Neural progenitor cell (in vitro differentiated cells): ENCODE measurements around the gene DLGAP4.

Experiments used
- EZH2 ChIP-seq: fragments of 200-600 bp; sonication (generic); IDR thresholded peaks from 2 replicates; pipeline ENCODE4 v1.6.1; 2017; ENCODE audit warnings: antibody characterized with exemption, mild to moderate bottlenecking, moderate library complexity
- EZH2phosphoT487 ChIP-seq: fragments of 200-600 bp; sonication (generic); IDR thresholded peaks from 2 replicates; pipeline ENCODE4 v1.6.1; 2017; ENCODE audit warnings: antibody characterized with exemption
- TF ChIP-seq, protein P1 (sequence below): fragments of 200-600 bp; sonication (generic); IDR thresholded peaks from 2 replicates; pipeline ENCODE4 v1.5.1; 2017; ENCODE audit warnings: antibody characterized with exemption, mild to moderate bottlenecking

DNA sequence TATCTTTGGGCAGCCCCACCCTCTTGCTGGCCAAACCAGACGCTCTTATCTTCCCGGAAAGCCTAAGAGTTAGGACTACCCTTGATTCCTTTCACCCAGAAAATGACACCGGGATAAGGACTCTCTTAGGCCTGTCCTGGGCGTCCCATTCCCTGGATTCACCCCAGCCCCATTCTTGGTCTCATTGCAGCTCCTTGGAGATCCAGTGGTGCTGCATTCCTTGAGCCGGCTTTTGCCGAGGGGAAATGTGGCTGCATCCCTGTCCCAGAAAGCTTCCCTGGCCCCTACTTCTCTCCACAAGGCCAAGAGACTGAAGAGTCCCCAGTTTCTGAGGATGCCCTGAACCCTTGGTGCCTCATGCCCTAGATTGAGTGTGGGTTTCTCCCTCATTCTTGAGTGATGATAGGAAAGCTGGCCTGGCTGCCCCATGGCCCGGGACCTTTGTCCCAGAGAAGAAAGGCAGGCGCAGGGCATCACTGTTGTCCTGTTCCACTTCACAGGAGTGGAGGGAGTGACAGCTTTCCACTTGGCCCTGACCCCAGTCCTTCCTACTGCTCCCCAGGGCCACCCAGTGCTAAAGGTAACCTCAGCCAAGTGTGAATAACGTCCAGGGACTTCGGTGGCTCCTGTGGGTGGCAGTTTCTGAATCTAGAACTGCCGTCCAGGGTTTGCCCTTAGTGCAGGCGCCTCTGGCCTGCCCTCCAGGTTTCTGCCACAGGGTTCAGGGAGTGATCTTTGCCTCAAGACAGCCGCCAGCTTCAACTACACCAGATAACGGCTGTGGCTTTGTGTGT, 192.4 kb downstream of the DLGAP4 start:
- TF ChIP-seq, protein P1, sequence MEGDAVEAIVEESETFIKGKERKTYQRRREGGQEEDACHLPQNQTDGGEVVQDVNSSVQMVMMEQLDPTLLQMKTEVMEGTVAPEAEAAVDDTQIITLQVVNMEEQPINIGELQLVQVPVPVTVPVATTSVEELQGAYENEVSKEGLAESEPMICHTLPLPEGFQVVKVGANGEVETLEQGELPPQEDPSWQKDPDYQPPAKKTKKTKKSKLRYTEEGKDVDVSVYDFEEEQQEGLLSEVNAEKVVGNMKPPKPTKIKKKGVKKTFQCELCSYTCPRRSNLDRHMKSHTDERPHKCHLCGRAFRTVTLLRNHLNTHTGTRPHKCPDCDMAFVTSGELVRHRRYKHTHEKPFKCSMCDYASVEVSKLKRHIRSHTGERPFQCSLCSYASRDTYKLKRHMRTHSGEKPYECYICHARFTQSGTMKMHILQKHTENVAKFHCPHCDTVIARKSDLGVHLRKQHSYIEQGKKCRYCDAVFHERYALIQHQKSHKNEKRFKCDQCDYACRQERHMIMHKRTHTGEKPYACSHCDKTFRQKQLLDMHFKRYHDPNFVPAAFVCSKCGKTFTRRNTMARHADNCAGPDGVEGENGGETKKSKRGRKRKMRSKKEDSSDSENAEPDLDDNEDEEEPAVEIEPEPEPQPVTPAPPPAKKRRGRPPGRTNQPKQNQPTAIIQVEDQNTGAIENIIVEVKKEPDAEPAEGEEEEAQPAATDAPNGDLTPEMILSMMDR = no peak
- no peak for TF ChIP-seq EZH2phosphoT487
- TF ChIP-seq EZH2 = no peak
